Measurements from ENCODE around the gene NQO1.

NQO1 gene

GRCh38 chr16:69745959-69746358 is 19.6 kb upstream of the NQO1 start:
- H3K36me3 ChIP-seq (ENCODE audit: control insufficient read depth in 2 of 2, insufficient read depth in 1 of 2, low read length in 2 of 2) = peaks cover 56 to 98% of the 10 kb centered on the region in 2 experiments

GRCh38 chr16:69745232-69745612 is 18.9 kb upstream of the NQO1 start:
- ChIA-PET POLR2A (interaction anchor here (2.4 kb wide), 1 partner anchor 9 kb away, joined by 12 read pairs; the partner anchor contains the start of gene NOB1), CTCF (interaction anchor here (1.2 kb wide), 1 partner anchor 9 kb away, joined by 5 read pairs; the partner anchor contains the start of gene NOB1)
- Histone ChIP-seq H3K4me1 (ENCODE audit: control insufficient read depth, insufficient read depth, low read length) (no peaks in the 10 kb centered on the region), H3K4me3 (ENCODE audit: low read depth, low read length) (no peak overlapping the region), H3K27ac (ENCODE audit: extremely low read depth, low read depth, low read length) (no peak overlapping the region), H3K9me3 (ENCODE audit: control insufficient read depth, insufficient read depth, low read depth, low read length) (no peaks in the 10 kb centered on the region), H3K36me3 (ENCODE audit: control insufficient read depth in 2 of 2, insufficient read depth in 1 of 2, low read length in 2 of 2) (peaks cover 52 to 95% of the 10 kb centered on the region in 2 experiments)
- TF ChIP-seq SCRT1 (tag by site-specific recombination; IDR thresholded peaks at IDR 0.05; ENCODE audit: borderline replicate concordance) (no peak), ZNF16 (tag by site-specific recombination; IDR thresholded peaks at IDR 0.05; ENCODE audit: low read depth) (no peak)

More at GRCh38 chr16:69745959-69746358, 19.6 kb upstream of the NQO1 start:
- H3K4me3 ChIP-seq (ENCODE audit: low read depth, low read length) = no peak overlapping the region
- no peaks in the 10 kb centered on the region for H3K4me1 ChIP-seq (ENCODE audit: control insufficient read depth, insufficient read depth, low read length)
- no peaks in the 10 kb centered on the region for H3K9me3 ChIP-seq (ENCODE audit: control insufficient read depth, insufficient read depth, low read depth, low read length)
- ChIA-PET CTCF (interaction anchor here (0.6 to 1.2 kb wide), 2 partner anchors 8 to 23 kb away, joined by 4 to 5 read pairs; partner anchors contain the start of gene NOB1), POLR2A (interaction anchor here (1.0 to 2.4 kb wide), 3 partner anchors 8 to 18 kb away, joined by 3 to 12 read pairs (median 3); partner anchors contain the start of gene NOB1)
- H3K27ac ChIP-seq (ENCODE audit: extremely low read depth, low read depth, low read length) = no peak overlapping the region
- TF ChIP-seq EGR2 (tag by site-specific recombination; IDR thresholded peaks at IDR 0.05; ENCODE audit: low read depth) (no peak), CTCF (tag by site-specific recombination; IDR thresholded peaks at IDR 0.05) (no peak), ZNF596 (tag by site-specific recombination; IDR thresholded peaks at IDR 0.05) (no peak), ZNF426 (tag by site-specific recombination; IDR thresholded peaks at IDR 0.05) (no peak), ZNF404 (tag by site-specific recombination; IDR thresholded peaks at IDR 0.05) (no peak), PATZ1 (tag by site-specific recombination; IDR thresholded peaks at IDR 0.05) (no peak), ZNF654 (tag by site-specific recombination; IDR thresholded peaks at IDR 0.05; ENCODE audit: low read depth) (no peak), ZNF239 (tag by site-specific recombination; IDR thresholded peaks at IDR 0.05) (no peak), ZNF585B (tag by site-specific recombination; IDR thresholded peaks at IDR 0.05) (no peak), ZBTB48 (tag by site-specific recombination; IDR thresholded peaks at IDR 0.05) (no peak), OVOL3 (tag by site-specific recombination; IDR thresholded peaks at IDR 0.05) (no peak), ZNF335 (tag by site-specific recombination; conservative IDR thresholded peaks at IDR 0.05) (no peak), HOXC10 (CRISPR knock-in tag; IDR thresholded peaks at IDR 0.05) (no peak)

GRCh38 chr16:69744363-69745231 is 18.2 kb upstream of the NQO1 start:
- no peak overlapping the region for H3K27ac ChIP-seq (ENCODE audit: extremely low read depth, low read depth, low read length)
- TF ChIP-seq ZNF362 (tag by site-specific recombination; IDR thresholded peaks at IDR 0.05) = no peak
- no peak for TF ChIP-seq ZBTB1 (tag by site-specific recombination; IDR thresholded peaks at IDR 0.05)
- no peak for TF ChIP-seq ZNF580 (tag by site-specific recombination; IDR thresholded peaks at IDR 0.05)
- peaks cover 51 to 95% of the 10 kb centered on the region in 2 experiments for H3K36me3 ChIP-seq (ENCODE audit: control insufficient read depth in 2 of 2, insufficient read depth in 1 of 2, low read length in 2 of 2)
- no peak overlapping the region for H3K4me3 ChIP-seq (ENCODE audit: low read depth, low read length)
- POLR2A ChIA-PET = interaction anchor here (2.4 kb wide), 1 partner anchor 10 kb away, joined by 12 read pairs; the partner anchor contains the start of gene NOB1
- CTCF ChIA-PET = no interaction called here
- H3K9me3 ChIP-seq (ENCODE audit: control insufficient read depth, insufficient read depth, low read depth, low read length) = no peaks in the 10 kb centered on the region
- H3K4me1 ChIP-seq (ENCODE audit: control insufficient read depth, insufficient read depth, low read length) = no peaks in the 10 kb centered on the region

All from HEK293 (cell line).